Liver (tissue), 9 donors: ENCODE data around the gene NOC4L. TPM values are rescaled to one million over a fixed set of nuclear protein-coding genes. Genes with fewer than 3 reads are reported as not detected.

Experiments used
- DNase-seq: peaks from one replicate; pipeline ENCODE4 v3.0.0-alpha.2; 2017; ENCODE audit warnings: low spot score
- H3K27ac ChIP-seq, 2 donors: one replicate each; pipeline ENCODE4 v1.7.0; 2013; ENCODE audit warnings: inconsistent platforms in 2 of 2, low read length in 2 of 2, control low read depth in 1 of 2, low read depth in 1 of 2, mild to moderate bottlenecking in 1 of 2
- H3K27me3 ChIP-seq, 4 donors: one replicate each; pipeline versions ENCODE4 v1.6.1 to v1.7.0; 2013; ENCODE audit warnings: low read length in 3 of 4, inconsistent platforms in 1 of 4, mild to moderate bottlenecking in 1 of 4, moderate library complexity in 1 of 4; ENCODE audit not compliant: control insufficient read depth in 4 of 4, insufficient read depth in 4 of 4
- H3K36me3 ChIP-seq, 4 donors: one replicate each; pipeline versions ENCODE4 v1.6.1 to v1.7.0; 2013; ENCODE audit warnings: low read length in 3 of 4, mild to moderate bottlenecking in 3 of 4, low read depth in 1 of 4, moderate library complexity in 1 of 4; ENCODE audit not compliant: control insufficient read depth in 4 of 4, insufficient read depth in 3 of 4
- H3K4me1 ChIP-seq, 4 donors: one replicate each; pipeline versions ENCODE4 v1.6.1 to v1.7.0; 2013; ENCODE audit warnings: low read length in 3 of 4, mild to moderate bottlenecking in 3 of 4, moderate library complexity in 1 of 4; ENCODE audit not compliant: control insufficient read depth in 4 of 4, insufficient read depth in 4 of 4
- H3K4me3 ChIP-seq, 3 donors: one replicate each; pipeline versions ENCODE4 v1.6.1 to v1.7.0; 2013; ENCODE audit warnings: low read length in 3 of 3, control low read depth in 1 of 3, low read depth in 1 of 3, mild to moderate bottlenecking in 1 of 3
- H3K9ac ChIP-seq, 2 donors: one replicate each; pipeline ENCODE4 v1.7.0; 2013; ENCODE audit warnings: low read length in 2 of 2, mild to moderate bottlenecking in 2 of 2, moderate library complexity in 2 of 2, control low read depth in 1 of 2, low read depth in 1 of 2
- H3K9me3 ChIP-seq, 4 donors: one replicate each; pipeline versions ENCODE4 v1.6.1 to v1.7.0; 2013; ENCODE audit warnings: low read length in 3 of 4; ENCODE audit not compliant: control insufficient read depth in 4 of 4
- EGR1 ChIP-seq, 2 donors: IDR thresholded peaks; 2 replicates each; pipeline ENCODE4 v1.6.1; 2016 to 2018; ENCODE audit warnings: antibody characterized with exemption in 2 of 2, low read depth in 2 of 2
- FOXA1 ChIP-seq: IDR thresholded peaks from 2 replicates; pipeline ENCODE4 v1.6.1; 2016; ENCODE audit warnings: antibody characterized with exemption
- FOXA2 ChIP-seq: IDR thresholded peaks from 2 replicates; pipeline ENCODE4 v1.6.1; 2016; ENCODE audit warnings: antibody characterized with exemption
- GABPA ChIP-seq, 2 donors: IDR thresholded peaks in 1 of 2; conservative IDR thresholded peaks in 1 of 2; 2 replicates each; pipeline ENCODE4 v1.6.1; 2016; ENCODE audit warnings: antibody characterized with exemption in 2 of 2, mild to moderate bottlenecking in 1 of 2, moderate library complexity in 1 of 2
- HNF4A ChIP-seq, 2 donors: conservative IDR thresholded peaks; 2 replicates each; pipeline ENCODE4 v1.6.1; 2016; ENCODE audit warnings: antibody characterized with exemption in 2 of 2, mild to moderate bottlenecking in 2 of 2
- HNF4G ChIP-seq: IDR thresholded peaks from 2 replicates; pipeline ENCODE4 v1.6.1; 2016; ENCODE audit warnings: antibody characterized with exemption
- JUND ChIP-seq, 2 donors: IDR thresholded peaks; 2 replicates each; pipeline ENCODE4 v1.6.1; 2016; ENCODE audit warnings: antibody characterized with exemption in 2 of 2
- RAD21 ChIP-seq, 2 donors: IDR thresholded peaks; 2 replicates each; pipeline ENCODE4 v1.6.1; 2016; ENCODE audit warnings: antibody characterized with exemption in 2 of 2, mild to moderate bottlenecking in 2 of 2
- RXRA ChIP-seq, 2 donors: IDR thresholded peaks; 2 replicates each; pipeline ENCODE4 v1.6.1; 2017 to 2018; ENCODE audit warnings: antibody characterized with exemption in 2 of 2, mild to moderate bottlenecking in 1 of 2
- SP1 ChIP-seq: IDR thresholded peaks from 2 replicates; pipeline ENCODE4 v1.6.1; 2018; ENCODE audit warnings: antibody characterized with exemption, mild to moderate bottlenecking
- TAF1 ChIP-seq: conservative IDR thresholded peaks from 2 replicates; pipeline ENCODE4 v1.6.1; 2016; ENCODE audit warnings: antibody characterized with exemption, mild to moderate bottlenecking
- YY1 ChIP-seq: IDR thresholded peaks from 2 replicates; pipeline ENCODE4 v1.6.1; 2016; ENCODE audit warnings: antibody characterized with exemption, mild to moderate bottlenecking
- WGBS: extraction: QIAGEN DNeasy Blood & Tissue Kit; methylation state at CpG from one replicate; pipeline ENCODE4 v1.1.7; 2013; 5-methylcytosine and 5-hydroxymethylcytosine counted together
- polyA plus RNA-seq, 2 donors: library from polyadenylated mRNA; stranded (reverse) in 1 of 2; unstranded in 1 of 2; fragments of 200-250 nt in 1 of 2; fragments of >200 nt in 1 of 2; fragmentation: Nextera tagmentation in 1 of 2; extraction: Ambion mirVana in 1 of 2; gene quantifications; one replicate each; pipeline versions ENCODE4 v1.2.1 to v1.2.3, GENCODE V29; 2013 to 2015
- total RNA-seq, 2 donors: library from RNA; depleted of rRNA; stranded (reverse); fragments of >200 nt; gene quantifications; one replicate each; pipeline ENCODE4 v1.2.3, GENCODE V29; 2014
- TF ChIP-seq, protein P1 (sequence below): fragments of 150-350 bp; IDR thresholded peaks from 2 replicates; pipeline ENCODE4 v1.5.1; 2017; ENCODE audit warnings: improper control_type of control experiment, low read depth, low read length; ENCODE audit not compliant: missing input control
- TF ChIP-seq, protein P2 (sequence below): IDR thresholded peaks from 2 replicates; pipeline ENCODE4 v1.6.1; 2016; ENCODE audit warnings: antibody characterized with exemption
- TF ChIP-seq, protein P3 (sequence below): IDR thresholded peaks from 2 replicates; pipeline ENCODE4 v1.6.1; 2016; ENCODE audit warnings: antibody characterized with exemption
- TF ChIP-seq, protein P4 (sequence below): IDR thresholded peaks from 2 replicates; pipeline ENCODE4 v1.6.1; 2016; ENCODE audit warnings: antibody characterized with exemption
- TF ChIP-seq, protein P5 (sequence below): IDR thresholded peaks from 2 replicates; pipeline ENCODE4 v1.6.1; 2016; ENCODE audit warnings: antibody characterized with exemption, mild to moderate bottlenecking
- donor health status: healthy.
- donor health status: healthy.
- donor health status: healthy.
- donor health status: healthy.
- donor health status: healthy.

The NOC4L gene
- total and polyA plus RNA-seq, 4 donors, result 6.4 to 11.6 (median 8.4) TPM

DNA sequence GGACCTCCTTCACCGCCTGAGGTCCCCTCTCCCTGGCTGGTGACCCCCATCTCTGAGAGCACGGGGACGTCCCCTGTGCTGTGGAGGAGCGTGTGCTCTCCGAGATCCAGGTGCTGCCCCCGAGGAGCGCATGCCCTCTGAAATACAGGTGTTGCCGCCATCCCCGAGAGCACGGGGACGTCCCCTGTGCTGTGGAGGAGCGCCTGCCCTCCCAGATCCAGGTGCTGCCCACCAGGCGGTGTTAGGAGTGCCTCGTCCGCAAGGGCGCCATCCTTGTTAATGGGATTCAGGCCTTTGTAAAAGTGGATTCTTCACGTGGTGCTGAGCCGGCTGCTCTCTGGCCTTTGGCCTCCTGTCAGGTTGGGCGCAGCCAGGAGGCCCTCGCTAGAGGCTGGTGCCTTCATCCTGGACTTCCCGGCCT, 10.1 kb downstream of the NOC4L start (continued):
- TF ChIP-seq, protein P1, sequence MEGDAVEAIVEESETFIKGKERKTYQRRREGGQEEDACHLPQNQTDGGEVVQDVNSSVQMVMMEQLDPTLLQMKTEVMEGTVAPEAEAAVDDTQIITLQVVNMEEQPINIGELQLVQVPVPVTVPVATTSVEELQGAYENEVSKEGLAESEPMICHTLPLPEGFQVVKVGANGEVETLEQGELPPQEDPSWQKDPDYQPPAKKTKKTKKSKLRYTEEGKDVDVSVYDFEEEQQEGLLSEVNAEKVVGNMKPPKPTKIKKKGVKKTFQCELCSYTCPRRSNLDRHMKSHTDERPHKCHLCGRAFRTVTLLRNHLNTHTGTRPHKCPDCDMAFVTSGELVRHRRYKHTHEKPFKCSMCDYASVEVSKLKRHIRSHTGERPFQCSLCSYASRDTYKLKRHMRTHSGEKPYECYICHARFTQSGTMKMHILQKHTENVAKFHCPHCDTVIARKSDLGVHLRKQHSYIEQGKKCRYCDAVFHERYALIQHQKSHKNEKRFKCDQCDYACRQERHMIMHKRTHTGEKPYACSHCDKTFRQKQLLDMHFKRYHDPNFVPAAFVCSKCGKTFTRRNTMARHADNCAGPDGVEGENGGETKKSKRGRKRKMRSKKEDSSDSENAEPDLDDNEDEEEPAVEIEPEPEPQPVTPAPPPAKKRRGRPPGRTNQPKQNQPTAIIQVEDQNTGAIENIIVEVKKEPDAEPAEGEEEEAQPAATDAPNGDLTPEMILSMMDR, result no peak
- TF ChIP-seq FOXA2, result no peak

DNA sequence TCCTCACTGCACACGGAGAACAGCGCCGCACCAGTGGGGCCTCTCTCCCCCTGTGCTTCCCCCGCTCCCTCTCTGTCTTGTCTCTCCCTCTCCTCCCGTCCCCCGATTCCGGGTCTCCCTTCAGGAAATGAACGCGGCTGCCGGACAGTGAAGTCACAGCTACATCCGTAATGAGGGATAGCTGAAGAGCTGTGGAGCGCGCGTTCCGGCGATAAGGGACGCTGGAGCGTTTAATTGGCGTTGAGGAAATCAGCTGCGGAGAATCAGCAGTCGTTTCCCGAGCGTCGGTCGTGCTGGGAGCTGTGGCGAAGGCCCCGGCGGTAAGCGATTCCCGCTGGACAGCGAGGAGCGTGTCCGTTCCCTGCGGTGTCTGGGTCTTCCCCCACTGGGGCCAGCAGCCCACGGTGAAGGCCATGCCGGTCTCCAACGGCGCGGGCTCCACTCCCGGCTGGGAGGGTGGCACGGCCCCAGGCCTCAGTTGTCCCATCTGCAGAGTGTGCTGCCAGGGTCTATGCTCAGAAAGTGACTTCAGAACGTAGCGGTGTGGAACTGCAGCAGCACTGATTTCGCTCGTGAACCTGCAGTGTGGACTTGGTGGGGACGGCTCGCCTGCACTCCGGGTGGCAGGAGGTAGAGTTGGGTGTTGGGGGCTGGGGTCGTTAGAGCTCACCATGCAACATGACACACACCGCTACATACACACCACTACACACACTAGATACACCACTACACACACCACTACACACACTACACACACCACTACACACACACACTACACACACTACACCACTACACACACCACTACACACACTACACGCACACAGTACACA, 10.9 kb downstream of the NOC4L start:
- no peak for DNase-seq
- TF ChIP-seq YY1 (no peak), SP1 (no peak), GABPA (IDR thresholded peaks at IDR 0.05 in 1 of 2, conservative IDR thresholded peaks at IDR 0.05 in 1 of 2) (no peak), FOXA2 (no peak), HNF4A (conservative IDR thresholded peaks at IDR 0.05) (no peak), EGR1 (IDR thresholded peaks at IDR 0.05; ENCODE audit: low read depth in 2 of 2) (no peak), FOXA1 (no peak), JUND (IDR thresholded peaks at IDR 0.05) (no peak), RXRA (IDR thresholded peaks at IDR 0.05) (no peak), HNF4G (no peak), TAF1 (no peak), RAD21 (IDR thresholded peaks at IDR 0.05) (no peak)
- TF ChIP-seq, protein P1, result no peak
- TF ChIP-seq, protein P2, sequence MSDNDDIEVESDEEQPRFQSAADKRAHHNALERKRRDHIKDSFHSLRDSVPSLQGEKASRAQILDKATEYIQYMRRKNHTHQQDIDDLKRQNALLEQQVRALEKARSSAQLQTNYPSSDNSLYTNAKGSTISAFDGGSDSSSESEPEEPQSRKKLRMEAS, result no peak
- TF ChIP-seq, protein P3, sequence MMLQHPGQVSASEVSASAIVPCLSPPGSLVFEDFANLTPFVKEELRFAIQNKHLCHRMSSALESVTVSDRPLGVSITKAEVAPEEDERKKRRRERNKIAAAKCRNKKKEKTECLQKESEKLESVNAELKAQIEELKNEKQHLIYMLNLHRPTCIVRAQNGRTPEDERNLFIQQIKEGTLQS, result no peak
- TF ChIP-seq, protein P4, sequence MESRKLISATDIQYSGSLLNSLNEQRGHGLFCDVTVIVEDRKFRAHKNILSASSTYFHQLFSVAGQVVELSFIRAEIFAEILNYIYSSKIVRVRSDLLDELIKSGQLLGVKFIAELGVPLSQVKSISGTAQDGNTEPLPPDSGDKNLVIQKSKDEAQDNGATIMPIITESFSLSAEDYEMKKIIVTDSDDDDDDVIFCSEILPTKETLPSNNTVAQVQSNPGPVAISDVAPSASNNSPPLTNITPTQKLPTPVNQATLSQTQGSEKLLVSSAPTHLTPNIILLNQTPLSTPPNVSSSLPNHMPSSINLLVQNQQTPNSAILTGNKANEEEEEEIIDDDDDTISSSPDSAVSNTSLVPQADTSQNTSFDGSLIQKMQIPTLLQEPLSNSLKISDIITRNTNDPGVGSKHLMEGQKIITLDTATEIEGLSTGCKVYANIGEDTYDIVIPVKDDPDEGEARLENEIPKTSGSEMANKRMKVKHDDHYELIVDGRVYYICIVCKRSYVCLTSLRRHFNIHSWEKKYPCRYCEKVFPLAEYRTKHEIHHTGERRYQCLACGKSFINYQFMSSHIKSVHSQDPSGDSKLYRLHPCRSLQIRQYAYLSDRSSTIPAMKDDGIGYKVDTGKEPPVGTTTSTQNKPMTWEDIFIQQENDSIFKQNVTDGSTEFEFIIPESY, result no peak
- TF ChIP-seq, protein P5, sequence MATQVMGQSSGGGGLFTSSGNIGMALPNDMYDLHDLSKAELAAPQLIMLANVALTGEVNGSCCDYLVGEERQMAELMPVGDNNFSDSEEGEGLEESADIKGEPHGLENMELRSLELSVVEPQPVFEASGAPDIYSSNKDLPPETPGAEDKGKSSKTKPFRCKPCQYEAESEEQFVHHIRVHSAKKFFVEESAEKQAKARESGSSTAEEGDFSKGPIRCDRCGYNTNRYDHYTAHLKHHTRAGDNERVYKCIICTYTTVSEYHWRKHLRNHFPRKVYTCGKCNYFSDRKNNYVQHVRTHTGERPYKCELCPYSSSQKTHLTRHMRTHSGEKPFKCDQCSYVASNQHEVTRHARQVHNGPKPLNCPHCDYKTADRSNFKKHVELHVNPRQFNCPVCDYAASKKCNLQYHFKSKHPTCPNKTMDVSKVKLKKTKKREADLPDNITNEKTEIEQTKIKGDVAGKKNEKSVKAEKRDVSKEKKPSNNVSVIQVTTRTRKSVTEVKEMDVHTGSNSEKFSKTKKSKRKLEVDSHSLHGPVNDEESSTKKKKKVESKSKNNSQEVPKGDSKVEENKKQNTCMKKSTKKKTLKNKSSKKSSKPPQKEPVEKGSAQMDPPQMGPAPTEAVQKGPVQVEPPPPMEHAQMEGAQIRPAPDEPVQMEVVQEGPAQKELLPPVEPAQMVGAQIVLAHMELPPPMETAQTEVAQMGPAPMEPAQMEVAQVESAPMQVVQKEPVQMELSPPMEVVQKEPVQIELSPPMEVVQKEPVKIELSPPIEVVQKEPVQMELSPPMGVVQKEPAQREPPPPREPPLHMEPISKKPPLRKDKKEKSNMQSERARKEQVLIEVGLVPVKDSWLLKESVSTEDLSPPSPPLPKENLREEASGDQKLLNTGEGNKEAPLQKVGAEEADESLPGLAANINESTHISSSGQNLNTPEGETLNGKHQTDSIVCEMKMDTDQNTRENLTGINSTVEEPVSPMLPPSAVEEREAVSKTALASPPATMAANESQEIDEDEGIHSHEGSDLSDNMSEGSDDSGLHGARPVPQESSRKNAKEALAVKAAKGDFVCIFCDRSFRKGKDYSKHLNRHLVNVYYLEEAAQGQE, result no peak

More for the DNA sequence above, 10.9 kb downstream of the NOC4L start:
- Histone ChIP-seq H3K4me3 (no peak overlapping the region), H3K4me1 (peaks cover 0 to 7% (median 2%) of the 10 kb centered on the region in 4 donors), H3K9ac (no peak overlapping the region), H3K9me3 (no peaks in the 10 kb centered on the region), H3K36me3 (peaks cover 0 to 10% (median 4%) of the 10 kb centered on the region in 4 donors), H3K27me3 (no peaks in the 10 kb centered on the region), H3K27ac (no peak overlapping the region)
- WGBS, result 93% methylated on average over 51 of the region's 51 CpGs
